ENCODE results near the gene ADAM30.

Gene ADAM30

GRCh38 chr1:119870917-119871596, 25.3 kb downstream of the ADAM30 start (continued):
- TF ChIP-seq PRDM10 (tag by site-specific recombination; IDR thresholded peaks at IDR 0.05) (no peak), ZNF629 (tag by site-specific recombination; IDR thresholded peaks at IDR 0.05) (no peak), KLF16 (tag by site-specific recombination; IDR thresholded peaks at IDR 0.05) (no peak)

- Histone ChIP-seq H3K4me3 (ENCODE audit: low read depth, low read length) (no peak overlapping the region), H3K36me3 (ENCODE audit: control insufficient read depth in 2 of 2, insufficient read depth in 1 of 2, low read length in 2 of 2) (no peaks in the 10 kb centered on the region), H3K4me1 (ENCODE audit: control insufficient read depth, insufficient read depth, low read length) (no peaks in the 10 kb centered on the region), H3K27ac (ENCODE audit: extremely low read depth, low read depth, low read length) (no peak overlapping the region), H3K9me3 (ENCODE audit: control insufficient read depth, insufficient read depth, low read depth, low read length) (no peaks in the 10 kb centered on the region)
- POLR2A ChIA-PET, result no interaction called here
- CTCF ChIA-PET, result interaction anchor here (0.7 to 3.5 kb wide), 16 partner anchors 8 to 259 kb away, joined by 3 to 21 read pairs (median 4); no protein-coding TSS in a partner anchor
- no peak for TF ChIP-seq YY1 (tag by site-specific recombination; IDR thresholded peaks at IDR 0.05)
- no peak for TF ChIP-seq ZNF19 (tag by site-specific recombination; IDR thresholded peaks at IDR 0.05; ENCODE audit: low read depth)
- TF ChIP-seq ZNF473 (tag by site-specific recombination; IDR thresholded peaks at IDR 0.05), result no peak
- TF ChIP-seq ZNF837 (tag by site-specific recombination; IDR thresholded peaks at IDR 0.05), result no peak
- TF ChIP-seq ZNF560 (tag by site-specific recombination; IDR thresholded peaks at IDR 0.05; ENCODE audit: borderline replicate concordance), result no peak
- TF ChIP-seq ZNF621 (tag by site-specific recombination; IDR thresholded peaks at IDR 0.05), result no peak
- TF ChIP-seq KLF7 (tag by site-specific recombination; IDR thresholded peaks at IDR 0.05; ENCODE audit: borderline replicate concordance), result no peak
- TF ChIP-seq ZNF280C (tag by site-specific recombination; IDR thresholded peaks at IDR 0.05), result no peak
- no peak for TF ChIP-seq ZNF777 (tag by site-specific recombination; IDR thresholded peaks at IDR 0.05; ENCODE audit: borderline replicate concordance)
- TF ChIP-seq ZNF174 (tag by site-specific recombination; IDR thresholded peaks at IDR 0.05), result no peak
- TF ChIP-seq ZNF488 (tag by site-specific recombination; IDR thresholded peaks at IDR 0.05), result no peak
- TF ChIP-seq ZNF16 (tag by site-specific recombination; IDR thresholded peaks at IDR 0.05; ENCODE audit: low read depth), result no peak
Measured at GRCh38 chr1:119869995-119870394, 26.3 kb downstream of the ADAM30 start.

- Histone ChIP-seq H3K27ac (ENCODE audit: extremely low read depth, low read depth, low read length) (no peak overlapping the region), H3K36me3 (ENCODE audit: control insufficient read depth in 2 of 2, insufficient read depth in 1 of 2, low read length in 2 of 2) (no peaks in the 10 kb centered on the region), H3K9me3 (ENCODE audit: control insufficient read depth, insufficient read depth, low read depth, low read length) (no peaks in the 10 kb centered on the region), H3K4me3 (ENCODE audit: low read depth, low read length) (no peak overlapping the region), H3K4me1 (ENCODE audit: control insufficient read depth, insufficient read depth, low read length) (no peaks in the 10 kb centered on the region)
- POLR2A ChIA-PET, result no interaction called here
- TF ChIP-seq PRDM4 (tag by site-specific recombination; IDR thresholded peaks at IDR 0.05), result no peak
- no peak for TF ChIP-seq ZNF549 (tag by site-specific recombination; IDR thresholded peaks at IDR 0.05)
- TF ChIP-seq KLF8 (tag by site-specific recombination; IDR thresholded peaks at IDR 0.05), result no peak
- TF ChIP-seq ZNF660 (tag by site-specific recombination; IDR thresholded peaks at IDR 0.05), result no peak
- no peak for TF ChIP-seq ZNF423 (tag by site-specific recombination; IDR thresholded peaks at IDR 0.05)
- CTCF ChIA-PET, result interaction anchor here (1.1 to 3.5 kb wide), 5 partner anchors 10 to 257 kb away, joined by 3 to 15 read pairs (median 6); no protein-coding TSS in a partner anchor
Measured at GRCh38 chr1:119868176-119868575, 28.1 kb downstream of the ADAM30 start.

Measured in HEK293 (cell line).